Measurements from ENCODE around the gene AREL1.

The AREL1 gene

GRCh38 chr14:74658535-74659131 lies 54.2 kb downstream of the AREL1 start:
- no peak for DNase-seq

- no peak for DNase-seq
Measured at GRCh38 chr14:74656964-74657363, 55.9 kb downstream of the AREL1 start.

- DNase-seq, result no peak
Measured at GRCh38 chr14:74655599-74656395, 57.1 kb downstream of the AREL1 start.

- no peak for DNase-seq
Measured at GRCh38 chr14:74654931-74655330, 57.9 kb downstream of the AREL1 start.

GRCh38 chr14:74653386-74654138 lies 59.3 kb downstream of the AREL1 start:
- DNase-seq, result no peak

- DNase-seq, result no peak
Measured at GRCh38 chr14:74652541-74652940, 60.3 kb downstream of the AREL1 start.

- DNase-seq, result no peak
Measured at GRCh38 chr14:74650927-74651686, 61.8 kb downstream of the AREL1 start.

- no peak for DNase-seq
Measured at GRCh38 chr14:74649673-74650072, 63.2 kb downstream of the AREL1 start.

GRCh38 chr14:74649167-74649566 lies 63.7 kb downstream of the AREL1 start:
- DNase-seq, result no peak

GRCh38 chr14:74648601-74649000 lies 64.3 kb downstream of the AREL1 start:
- DNase-seq, result no peak

- DNase-seq, result no peak
Measured at GRCh38 chr14:74647678-74648461, 65.0 kb downstream of the AREL1 start.

- no peak for DNase-seq
Measured at GRCh38 chr14:74647061-74647677, 65.7 kb downstream of the AREL1 start.

GRCh38 chr14:74645756-74646470 lies 67.0 kb downstream of the AREL1 start:
- DNase-seq, result no peak

GRCh38 chr14:74645244-74645643 lies 67.6 kb downstream of the AREL1 start:
- DNase-seq, result no peak

GRCh38 chr14:74641601-74642391 lies 71.1 kb downstream of the AREL1 start:
- DNase-seq, result no peak

- no peak for DNase-seq
Measured at GRCh38 chr14:74638966-74639365, 73.9 kb downstream of the AREL1 start.

- no peak for DNase-seq
Measured at GRCh38 chr14:74638066-74638465, 74.8 kb downstream of the AREL1 start.

GRCh38 chr14:74637178-74637550 lies 75.7 kb downstream of the AREL1 start:
- no peak for DNase-seq

GRCh38 chr14:74636424-74637177 lies 76.3 kb downstream of the AREL1 start:
- DNase-seq, result no peak

GRCh38 chr14:74635847-74636246 lies 77.0 kb downstream of the AREL1 start:
- DNase-seq, result no peak

Data from activated CD4-positive, CD25-positive, alpha-beta regulatory T cell treated with anti-CD3 and anti-CD28 coated beads, Interleukin-2, amount 50 U/mL, for 72 hours (primary cell).